Endothelial cell of umbilical vein (primary cell): ENCODE results near the gene HBEGF. TPM values are rescaled to one million over a fixed set of nuclear protein-coding genes. Genes with fewer than 3 reads are reported as not detected.

Source experiments
- BruUV-seq: library from RNA; stranded (reverse); fragments of 400-500 nt; replicated peaks from 2 replicates; lab custom pipeline; 2021; lab: Mats Ljungman, UMichigan
- CTCF ChIA-PET: fragments of 300-600, 350-600 bp; sonication (Branson Sonifier 250); formaldehyde crosslinking; loops from one replicate; lab custom pipeline; 2021; ENCODE audit warnings: antibody characterized with exemption, inconsistent platforms; lab: Charles Lee
- POLR2A ChIA-PET: fragments of 300-600, 350-600 bp; sonication (Branson Sonifier 250); formaldehyde crosslinking; loops from one replicate; lab custom pipeline; 2021; ENCODE audit warnings: antibody characterized with exemption, inconsistent platforms; lab: Charles Lee
- DNase-seq: peaks from one replicate; pipeline ENCODE4 v3.0.0-alpha.2; 2011; ENCODE audit warnings: low read depth, low spot score
- FAIRE-seq: peaks from 2 replicates; lab custom pipeline; 2011; peaks lifted over from hg19 to GRCh38; lab: Jason Lieb, UNC
- H2AFZ ChIP-seq: 2 replicates; pipeline ENCODE4 v1.6.0; 2012; ENCODE audit warnings: low read depth, low read length, control low read depth, inconsistent platforms
- H3K27ac ChIP-seq: 2 replicates; pipeline ENCODE4 v1.5.1; 2011; ENCODE audit warnings: low read depth, mild to moderate bottlenecking, control low read depth, low read length, moderate library complexity; ENCODE audit not compliant: insufficient read depth
- H3K27me3 ChIP-seq, 2 experiments: 2 replicates each; pipeline versions ENCODE4 v1.6.0 to v1.6.1; 2011; ENCODE audit warnings: low read length in 2 of 2, mixed read lengths in 1 of 2; ENCODE audit not compliant: control insufficient read depth in 2 of 2, insufficient read depth in 2 of 2
- H3K36me3 ChIP-seq, 2 experiments: 2 replicates in 1 of 2; 3 replicates in 1 of 2; pipeline ENCODE4 v1.5.1; 2011; ENCODE audit warnings: low read length in 2 of 2, mild to moderate bottlenecking in 1 of 2, moderate library complexity in 1 of 2; ENCODE audit not compliant: control insufficient read depth in 2 of 2, insufficient read depth in 2 of 2; ENCODE audit errors: extremely low read depth in 1 of 2
- H3K4me1 ChIP-seq: 3 replicates; pipeline ENCODE4 v1.5.1; 2011; ENCODE audit warnings: mild to moderate bottlenecking, low read length; ENCODE audit not compliant: control insufficient read depth, insufficient read depth; ENCODE audit errors: extremely low read depth
- H3K4me2 ChIP-seq: 2 replicates; pipeline ENCODE4 v1.6.1; 2011; ENCODE audit warnings: low read length, control low read depth, mixed read lengths; ENCODE audit not compliant: insufficient read depth
- H3K4me3 ChIP-seq, 3 experiments: fragments of 200-600 bp in 1 of 3; sonication (generic), shearing (Covaris generic) in 1 of 3; replicated peaks in 1 of 3; 2 replicates each; pipeline ENCODE4 v1.5.1; 2011 to 2016; ENCODE audit warnings: control low read depth in 3 of 3, low read length in 3 of 3, mild to moderate bottlenecking in 2 of 3, inconsistent platforms in 1 of 3, low read depth in 1 of 3, moderate library complexity in 1 of 3; ENCODE audit not compliant: insufficient read depth in 1 of 3
- H3K79me2 ChIP-seq: 2 replicates; pipeline ENCODE4 v1.6.0; 2012; ENCODE audit warnings: low read length, inconsistent platforms; ENCODE audit not compliant: control insufficient read depth, insufficient read depth
- H3K9ac ChIP-seq: replicated peaks from 2 replicates; pipeline ENCODE3; 2011; ENCODE audit warnings: low read length, control low read depth; ENCODE audit not compliant: insufficient read depth; ENCODE audit errors: extremely low read depth
- H3K9me1 ChIP-seq: replicated peaks from 3 replicates; pipeline ENCODE4 v1.6.0; 2011; ENCODE audit warnings: mild to moderate bottlenecking, low read length; ENCODE audit not compliant: control insufficient read depth, insufficient read depth; ENCODE audit errors: extremely low read depth
- H3K9me3 ChIP-seq: replicated peaks from 2 replicates; pipeline ENCODE4 v1.5.1; 2012; ENCODE audit warnings: low read length, inconsistent platforms; ENCODE audit not compliant: control insufficient read depth, insufficient read depth
- H4K20me1 ChIP-seq: replicated peaks from 2 replicates; pipeline ENCODE3; 2011; ENCODE audit warnings: mild to moderate bottlenecking, low read length; ENCODE audit not compliant: control insufficient read depth, insufficient read depth; ENCODE audit errors: extremely low read depth
- CTCF ChIP-seq, 2 donors: IDR thresholded peaks; 1 replicate in 1 of 2; 2 replicates in 1 of 2; pipeline ENCODE4 v1.5.1; 2011; ENCODE audit warnings: low read length in 2 of 2, mild to moderate bottlenecking in 2 of 2, moderate library complexity in 2 of 2, control low read depth in 1 of 2, inconsistent platforms in 1 of 2, low read depth in 1 of 2; ENCODE audit not compliant: insufficient read depth in 1 of 2; ENCODE audit errors: extremely low read depth in 1 of 2
- EZH2 ChIP-seq: IDR thresholded peaks from 2 replicates; pipeline ENCODE4 v1.6.1; 2012; ENCODE audit warnings: borderline replicate concordance, low read depth, mild to moderate bottlenecking, moderate library complexity, low read length, inconsistent platforms; ENCODE audit not compliant: severe bottlenecking
- FOS ChIP-seq: IDR thresholded peaks from 2 replicates; pipeline ENCODE4 v1.6.1; 2011; ENCODE audit warnings: mild to moderate bottlenecking, low read length, moderate library complexity, borderline replicate concordance; ENCODE audit not compliant: insufficient read depth
- GATA2 ChIP-seq: IDR thresholded peaks from 2 replicates; pipeline ENCODE4 v1.7.0; 2011; ENCODE audit warnings: low read depth, mild to moderate bottlenecking, moderate library complexity, mixed read lengths, low read length; ENCODE audit not compliant: insufficient read length, insufficient read depth
- JUN ChIP-seq: IDR thresholded peaks from 2 replicates; pipeline ENCODE4 v1.6.1; 2011; ENCODE audit warnings: borderline replicate concordance, low read depth; ENCODE audit not compliant: insufficient read length, insufficient read depth
- MAX ChIP-seq: IDR thresholded peaks from 2 replicates; pipeline ENCODE4 v1.6.1; 2011; ENCODE audit not compliant: insufficient read depth, insufficient read length
- MYC ChIP-seq: IDR thresholded peaks from one replicate; pipeline ENCODE4 v1.6.1; 2011; ENCODE audit warnings: mild to moderate bottlenecking, low read depth, low read length
- POLR2A ChIP-seq: IDR thresholded peaks from 2 replicates; pipeline ENCODE4 v1.6.1; 2012; ENCODE audit warnings: low read depth, mild to moderate bottlenecking, control low read depth, low read length
- POLR2AphosphoS5 ChIP-seq: IDR thresholded peaks from 2 replicates; pipeline ENCODE4 v1.6.1; 2012; ENCODE audit warnings: low read depth, mild to moderate bottlenecking, control low read depth, low read length, moderate library complexity; ENCODE audit not compliant: insufficient read depth
- dilution Hi-C: fragments of 300-500 bp; cut with MboI; formaldehyde crosslinking; loops from one replicate; pipeline ENCODE4 v1.15.0; 2019; ENCODE audit warnings: low sequenced_read_pairs; ENCODE audit not compliant: extremely low pct_ligation_motif_present
- intact Hi-C: fragments of 100-400 bp; cut with micrococcal nuclease; formaldehyde crosslinking; loops from one replicate; pipeline ENCODE4 v1.10.0; 2022
- polyA plus RNA-seq, 4 experiments: library from polyadenylated mRNA; depleted of rRNA in 3 of 4; stranded (reverse) in 3 of 4; unstranded in 1 of 4; fragments of >200 nt; gene quantifications; 2 replicates each; pipeline versions ENCODE4 v1.2.1 to v1.2.3, GENCODE V29; 2011 to 2012; ENCODE audit warnings: missing spikeins in 1 of 4
- total RNA-seq: library from RNA; stranded (reverse); gene quantifications from 2 replicates; pipeline ENCODE4 v1.2.3, GENCODE V29; 2021

HBEGF gene
- total and polyA plus RNA-seq, 2 donors (not counting 3 experiments of a cell fraction or from before 2014, with no cell fraction given) = 33.2 to 79.8 TPM

- Histone ChIP-seq H3K4me3 (no peak overlapping the region), H4K20me1 (no peaks in the 10 kb centered on the region), H3K27ac (peak overlapping the region; percentile 85), H3K9ac (no peak overlapping the region), H3K4me2 (no peak overlapping the region), H3K27me3 (no peaks in the 10 kb centered on the region), H2AFZ (no peak overlapping the region), H3K9me1 (no peaks in the 10 kb centered on the region), H3K4me1 (peaks cover 77% of the 10 kb centered on the region), H3K79me2 (peaks cover 72% of the 10 kb centered on the region), H3K9me3 (no peaks in the 10 kb centered on the region), H3K36me3 (no peaks in the 10 kb centered on the region)
- POLR2A ChIA-PET = no interaction called here
- no TSS peak for BruUV-seq
- TF ChIP-seq MAX (no peak), CTCF (IDR thresholded peaks at IDR 0.05; ENCODE audit: extremely low read depth in 1 of 2, insufficient read depth in 1 of 2, low read depth in 1 of 2, low read length in 2 of 2) (no peak), FOS (no peak), MYC (no peak), GATA2 (no peak), EZH2 (no peak), POLR2A (no peak), JUN (no peak), POLR2AphosphoS5 (no peak)
- DNase-seq (peak; percentile 18), FAIRE-seq (no peak)
- dilution Hi-C loops (no loop called here), intact Hi-C loops (no loop called here)
- CTCF ChIA-PET = interaction anchor here (1.0 to 2.0 kb wide), 8 partner anchors 10 to 56 kb away, joined by 3 to 20 read pairs (median 4); partner anchors contain the start of gene HBEGF
These were observed 50.1 kb downstream of the HBEGF start for GRCh38 chr5:140296289-140296688.
